ENCODE data around the gene RAD18. TPM values are rescaled to one million over a fixed set of nuclear protein-coding genes. Genes with fewer than 3 reads are reported as not detected.

RAD18 gene
- total RNA-seq, 1 donor from 2014 or later = 15.7 TPM

- H3K27me3 ChIP-seq (ENCODE audit: control insufficient read depth in 3 of 3, insufficient read depth in 3 of 3, low read length in 3 of 3) = peaks cover 5 to 10% (median 8%) of the 10 kb centered on the region in 3 donors
- no peaks in the 10 kb centered on the region for H3K36me3 ChIP-seq (ENCODE audit: control insufficient read depth in 3 of 3, insufficient read depth in 3 of 3, low read length in 3 of 3)
- no peak overlapping the region for H3K4me3 ChIP-seq (ENCODE audit: low read length in 3 of 3)
- H3K9me3 ChIP-seq (ENCODE audit: control insufficient read depth in 3 of 3, low read length in 3 of 3) = no peaks in the 10 kb centered on the region
- no peak overlapping the region for H3K27ac ChIP-seq (ENCODE audit: low read depth, low read length)
- no peaks in the 10 kb centered on the region for H3K4me1 ChIP-seq (ENCODE audit: control insufficient read depth in 3 of 3, insufficient read depth in 3 of 3, low read length in 3 of 3)
- no peak overlapping the region for H3K9ac ChIP-seq (ENCODE audit: low read depth in 1 of 3, low read length in 3 of 3)
Measured at GRCh38 chr3:8969241-8969640, 6.0 kb upstream of the RAD18 start.

- Histone ChIP-seq H3K27ac (ENCODE audit: low read depth, low read length) (no peak overlapping the region), H3K4me3 (ENCODE audit: low read length in 3 of 3) (no peak overlapping the region), H3K9me3 (ENCODE audit: control insufficient read depth in 3 of 3, low read length in 3 of 3) (no peaks in the 10 kb centered on the region), H3K9ac (ENCODE audit: low read depth in 1 of 3, low read length in 3 of 3) (no peak overlapping the region), H3K4me1 (ENCODE audit: control insufficient read depth in 3 of 3, insufficient read depth in 3 of 3, low read length in 3 of 3) (peaks cover 0 to 4% (median 3%) of the 10 kb centered on the region in 3 donors), H3K36me3 (ENCODE audit: control insufficient read depth in 3 of 3, insufficient read depth in 3 of 3, low read length in 3 of 3) (no peaks in the 10 kb centered on the region), H3K27me3 (ENCODE audit: control insufficient read depth in 3 of 3, insufficient read depth in 3 of 3, low read length in 3 of 3) (peaks cover 5 to 10% (median 8%) of the 10 kb centered on the region in 3 donors)
Measured at GRCh38 chr3:8968375-8968882, 5.2 kb upstream of the RAD18 start.

- Histone ChIP-seq H3K27ac (ENCODE audit: low read depth, low read length) (no peak overlapping the region), H3K36me3 (ENCODE audit: control insufficient read depth in 3 of 3, insufficient read depth in 3 of 3, low read length in 3 of 3) (no peaks in the 10 kb centered on the region), H3K4me3 (ENCODE audit: low read length in 3 of 3) (no peak overlapping the region), H3K27me3 (ENCODE audit: control insufficient read depth in 3 of 3, insufficient read depth in 3 of 3, low read length in 3 of 3) (peaks cover 5 to 10% (median 8%) of the 10 kb centered on the region in 3 donors), H3K9me3 (ENCODE audit: control insufficient read depth in 3 of 3, low read length in 3 of 3) (no peaks in the 10 kb centered on the region), H3K4me1 (ENCODE audit: control insufficient read depth in 3 of 3, insufficient read depth in 3 of 3, low read length in 3 of 3) (peaks cover 6 to 9% (median 7%) of the 10 kb centered on the region in 3 donors), H3K9ac (ENCODE audit: low read depth in 1 of 3, low read length in 3 of 3) (no peak overlapping the region)
Measured at GRCh38 chr3:8967553-8967952, 4.3 kb upstream of the RAD18 start.

GRCh38 chr3:8966820-8967348 is 3.6 kb upstream of the RAD18 start:
- Histone ChIP-seq H3K9ac (ENCODE audit: low read depth in 1 of 3, low read length in 3 of 3) (no peak overlapping the region), H3K4me3 (ENCODE audit: low read length in 3 of 3) (no peak overlapping the region), H3K4me1 (ENCODE audit: control insufficient read depth in 3 of 3, insufficient read depth in 3 of 3, low read length in 3 of 3) (peaks cover 9 to 13% (median 12%) of the 10 kb centered on the region in 3 donors), H3K9me3 (ENCODE audit: control insufficient read depth in 3 of 3, low read length in 3 of 3) (no peaks in the 10 kb centered on the region), H3K27ac (ENCODE audit: low read depth, low read length) (no peak overlapping the region), H3K36me3 (ENCODE audit: control insufficient read depth in 3 of 3, insufficient read depth in 3 of 3, low read length in 3 of 3) (no peaks in the 10 kb centered on the region), H3K27me3 (ENCODE audit: control insufficient read depth in 3 of 3, insufficient read depth in 3 of 3, low read length in 3 of 3) (peaks cover 5 to 10% (median 8%) of the 10 kb centered on the region in 3 donors)

GRCh38 chr3:8966150-8966819 is 3.0 kb upstream of the RAD18 start:
- Histone ChIP-seq H3K4me3 (ENCODE audit: low read length in 3 of 3) (no peak overlapping the region), H3K4me1 (ENCODE audit: control insufficient read depth in 3 of 3, insufficient read depth in 3 of 3, low read length in 3 of 3) (peaks cover 9 to 13% (median 12%) of the 10 kb centered on the region in 3 donors), H3K27me3 (ENCODE audit: control insufficient read depth in 3 of 3, insufficient read depth in 3 of 3, low read length in 3 of 3) (peaks cover 5 to 10% (median 8%) of the 10 kb centered on the region in 3 donors), H3K9ac (ENCODE audit: low read depth in 1 of 3, low read length in 3 of 3) (no peak overlapping the region), H3K36me3 (ENCODE audit: control insufficient read depth in 3 of 3, insufficient read depth in 3 of 3, low read length in 3 of 3) (no peaks in the 10 kb centered on the region), H3K27ac (ENCODE audit: low read depth, low read length) (no peak overlapping the region), H3K9me3 (ENCODE audit: control insufficient read depth in 3 of 3, low read length in 3 of 3) (no peaks in the 10 kb centered on the region)

GRCh38 chr3:8964436-8965370 is 1.4 kb upstream of the RAD18 start:
- H3K4me1 ChIP-seq (ENCODE audit: control insufficient read depth in 3 of 3, insufficient read depth in 3 of 3, low read length in 3 of 3) = peaks cover 9 to 13% (median 12%) of the 10 kb centered on the region in 3 donors

GRCh38 chr3:8962226-8962861 is 928 bp downstream of the RAD18 start:
- Histone ChIP-seq H3K27me3 (ENCODE audit: control insufficient read depth in 3 of 3, insufficient read depth in 3 of 3, low read length in 3 of 3) (peaks cover 0 to 2% (median 0%) of the 10 kb centered on the region in 3 donors), H3K9me3 (ENCODE audit: control insufficient read depth in 3 of 3, low read length in 3 of 3) (no peaks in the 10 kb centered on the region), H3K36me3 (ENCODE audit: control insufficient read depth in 3 of 3, insufficient read depth in 3 of 3, low read length in 3 of 3) (no peaks in the 10 kb centered on the region), H3K4me3 (ENCODE audit: low read length in 3 of 3) (peak overlapping the region; percentile 76 to 93 (median 88)), H3K4me1 (ENCODE audit: control insufficient read depth in 3 of 3, insufficient read depth in 3 of 3, low read length in 3 of 3) (peaks cover 9 to 13% (median 12%) of the 10 kb centered on the region in 3 donors), H3K9ac (ENCODE audit: low read depth in 1 of 3, low read length in 3 of 3) (peak overlapping the region in 2 of 3 donors; percentile 80 to 84), H3K27ac (ENCODE audit: low read depth, low read length) (no peak overlapping the region)

More at GRCh38 chr3:8964436-8965370, 1.4 kb upstream of the RAD18 start:
- Histone ChIP-seq H3K4me3 (ENCODE audit: low read length in 3 of 3) (peak overlapping the region in 1 of 3 donors; percentile 2), H3K36me3 (ENCODE audit: control insufficient read depth in 3 of 3, insufficient read depth in 3 of 3, low read length in 3 of 3) (no peaks in the 10 kb centered on the region), H3K9me3 (ENCODE audit: control insufficient read depth in 3 of 3, low read length in 3 of 3) (no peaks in the 10 kb centered on the region), H3K9ac (ENCODE audit: low read depth in 1 of 3, low read length in 3 of 3) (no peak overlapping the region), H3K27ac (ENCODE audit: low read depth, low read length) (no peak overlapping the region), H3K27me3 (ENCODE audit: control insufficient read depth in 3 of 3, insufficient read depth in 3 of 3, low read length in 3 of 3) (peaks cover 5 to 10% (median 8%) of the 10 kb centered on the region in 3 donors)

GRCh38 chr3:8959668-8960067 is 3.6 kb downstream of the RAD18 start:
- Histone ChIP-seq H3K4me1 (ENCODE audit: control insufficient read depth in 3 of 3, insufficient read depth in 3 of 3, low read length in 3 of 3) (peaks cover 9 to 13% (median 12%) of the 10 kb centered on the region in 3 donors), H3K27me3 (ENCODE audit: control insufficient read depth in 3 of 3, insufficient read depth in 3 of 3, low read length in 3 of 3) (no peaks in the 10 kb centered on the region), H3K36me3 (ENCODE audit: control insufficient read depth in 3 of 3, insufficient read depth in 3 of 3, low read length in 3 of 3) (peaks cover 0 to 2% (median 0%) of the 10 kb centered on the region in 3 donors), H3K27ac (ENCODE audit: low read depth, low read length) (no peak overlapping the region), H3K4me3 (ENCODE audit: low read length in 3 of 3) (no peak overlapping the region), H3K9me3 (ENCODE audit: control insufficient read depth in 3 of 3, low read length in 3 of 3) (no peaks in the 10 kb centered on the region), H3K9ac (ENCODE audit: low read depth in 1 of 3, low read length in 3 of 3) (no peak overlapping the region)

GRCh38 chr3:8954938-8955763 is 8.1 kb downstream of the RAD18 start:
- H3K9ac ChIP-seq (ENCODE audit: low read depth in 1 of 3, low read length in 3 of 3) = no peak overlapping the region
- no peak overlapping the region for H3K27ac ChIP-seq (ENCODE audit: low read depth, low read length)
- H3K36me3 ChIP-seq (ENCODE audit: control insufficient read depth in 3 of 3, insufficient read depth in 3 of 3, low read length in 3 of 3) = peaks cover 0 to 2% (median 0%) of the 10 kb centered on the region in 3 donors
- no peaks in the 10 kb centered on the region for H3K4me1 ChIP-seq (ENCODE audit: control insufficient read depth in 3 of 3, insufficient read depth in 3 of 3, low read length in 3 of 3)
- H3K27me3 ChIP-seq (ENCODE audit: control insufficient read depth in 3 of 3, insufficient read depth in 3 of 3, low read length in 3 of 3) = no peaks in the 10 kb centered on the region
- no peaks in the 10 kb centered on the region for H3K9me3 ChIP-seq (ENCODE audit: control insufficient read depth in 3 of 3, low read length in 3 of 3)
- H3K4me3 ChIP-seq (ENCODE audit: low read length in 3 of 3) = no peak overlapping the region
